ENCODE data around the gene SLC9A9.

GRCh38 chr3:143506190-143506589 is 342.1 kb downstream of the SLC9A9 start:
- TF ChIP-seq, protein P1, sequence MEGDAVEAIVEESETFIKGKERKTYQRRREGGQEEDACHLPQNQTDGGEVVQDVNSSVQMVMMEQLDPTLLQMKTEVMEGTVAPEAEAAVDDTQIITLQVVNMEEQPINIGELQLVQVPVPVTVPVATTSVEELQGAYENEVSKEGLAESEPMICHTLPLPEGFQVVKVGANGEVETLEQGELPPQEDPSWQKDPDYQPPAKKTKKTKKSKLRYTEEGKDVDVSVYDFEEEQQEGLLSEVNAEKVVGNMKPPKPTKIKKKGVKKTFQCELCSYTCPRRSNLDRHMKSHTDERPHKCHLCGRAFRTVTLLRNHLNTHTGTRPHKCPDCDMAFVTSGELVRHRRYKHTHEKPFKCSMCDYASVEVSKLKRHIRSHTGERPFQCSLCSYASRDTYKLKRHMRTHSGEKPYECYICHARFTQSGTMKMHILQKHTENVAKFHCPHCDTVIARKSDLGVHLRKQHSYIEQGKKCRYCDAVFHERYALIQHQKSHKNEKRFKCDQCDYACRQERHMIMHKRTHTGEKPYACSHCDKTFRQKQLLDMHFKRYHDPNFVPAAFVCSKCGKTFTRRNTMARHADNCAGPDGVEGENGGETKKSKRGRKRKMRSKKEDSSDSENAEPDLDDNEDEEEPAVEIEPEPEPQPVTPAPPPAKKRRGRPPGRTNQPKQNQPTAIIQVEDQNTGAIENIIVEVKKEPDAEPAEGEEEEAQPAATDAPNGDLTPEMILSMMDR (conservative IDR thresholded peaks at IDR 0.05; ENCODE audit: low read depth, low read length) = no peak
- no peak for TF ChIP-seq EZH2 (IDR thresholded peaks at IDR 0.05; ENCODE audit: borderline replicate concordance, low read depth, low read length, poor library complexity, severe bottlenecking)
